ENCODE results near the gene TMEM45B. TPM values are rescaled to one million over a fixed set of nuclear protein-coding genes. Genes with fewer than 3 reads are reported as not detected.

Gene TMEM45B
- polyA plus RNA-seq, 2 of the 4 experiments (the other 2 are of a cell fraction) = 0.44 TPM; not detected in 1

DNA sequence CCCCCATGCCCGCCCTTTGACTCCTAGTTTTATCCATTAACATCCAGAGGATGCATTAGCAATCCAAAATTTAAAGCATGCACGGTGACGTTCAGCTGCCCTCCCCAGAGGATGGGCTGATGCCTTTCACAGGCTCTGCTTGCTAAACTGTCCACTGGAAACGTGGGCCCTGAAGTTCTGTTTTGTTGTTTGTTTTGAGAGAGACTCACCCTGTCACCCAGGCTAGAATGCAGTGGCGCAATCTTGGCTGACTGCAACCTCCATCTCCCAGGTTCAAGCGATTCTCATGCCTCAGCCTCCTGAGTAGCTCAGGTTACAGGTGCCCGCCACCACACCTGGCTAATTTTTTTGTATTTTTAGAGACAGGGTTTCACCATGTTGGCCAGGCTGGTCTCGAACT lies 40.4 kb downstream of the TMEM45B start:
- ChIA-PET POLR2A (no interaction called here), CTCF (no interaction called here)
- Histone ChIP-seq H3K9me3 (no peaks in the 10 kb centered on the region), H3K4me3 (no peak overlapping the region), H3K27ac (no peak overlapping the region), H3K4me2 (no peak overlapping the region), H3K4me1 (peaks cover 15% of the 10 kb centered on the region)
- 97% methylated on average over 8 of the region's 8 CpGs for WGBS (ENCODE audit: missing lambda C conversion rate)
- TF ChIP-seq MAZ (IDR thresholded peaks at IDR 0.05; ENCODE audit: borderline replicate concordance, low read depth, low read length) (no peak), TP53 (CRISPR knock-in tag; IDR thresholded peaks at IDR 0.05) (no peak), RNF2 (IDR thresholded peaks at IDR 0.05; ENCODE audit: borderline replicate concordance, low read depth) (no peak), HMGXB4 (CRISPR knock-in tag; IDR thresholded peaks at IDR 0.05; ENCODE audit: borderline replicate concordance) (no peak), ZC3H11A (IDR thresholded peaks at IDR 0.05) (no peak), POLR2A (IDR thresholded peaks at IDR 0.05; ENCODE audit: low read length) (no peak), HOXB13 (CRISPR knock-in tag; IDR thresholded peaks at IDR 0.05; ENCODE audit: low read depth) (no peak)
- FAIRE-seq (no peak), DNase-seq (ENCODE audit: low read depth in 1 of 2, low spot score in 1 of 2) (no peak), ATAC-seq (no peak)

- POLR2A ChIA-PET = interaction anchor here (0.7 to 1.1 kb wide), 3 partner anchors 141 to 951 kb away, joined by 3 to 4 read pairs (median 3); partner anchors contain the start of gene PRDM10
- WGBS (ENCODE audit: missing lambda C conversion rate) = 10% methylated on average over 16 of the region's 16 CpGs
- H3K27ac ChIP-seq = peak overlapping the region; percentile 69 to 81
- DNase-seq (ENCODE audit: low read depth in 1 of 2, low spot score in 1 of 2) (peak; percentile 84 to 89), ATAC-seq (peak; percentile 98), FAIRE-seq (no peak)
- H3K4me2 ChIP-seq = peak overlapping the region; percentile 82
- TF ChIP-seq GATA3 (IDR thresholded peaks at IDR 0.05; ENCODE audit: borderline replicate concordance) = peak; percentile 65; the same call in 1 of the 2 replicates
- peak in 1 of 2 experiments; percentile 17; a peak in 1 of 5 replicates for TF ChIP-seq JUN (IDR thresholded peaks at IDR 0.05)
- no peak for TF ChIP-seq FOXS1 (CRISPR knock-in tag; IDR thresholded peaks at IDR 0.05)
- no peak for TF ChIP-seq PHF8 (IDR thresholded peaks at IDR 0.05; ENCODE audit: borderline replicate concordance, low read depth)
- TF ChIP-seq NFE2L2 (conservative IDR thresholded peaks at IDR 0.05; ENCODE audit: low read length) = no peak
- no peak for TF ChIP-seq RCOR1 (IDR thresholded peaks at IDR 0.05; ENCODE audit: low read depth, low read length)
- no peak for TF ChIP-seq JUNB (IDR thresholded peaks at IDR 0.05)
- peak; percentile 82 for TF ChIP-seq MAFK (IDR thresholded peaks at IDR 0.05; ENCODE audit: partially characterized antibody)
- no peak for TF ChIP-seq NPAS2 (CRISPR knock-in tag; IDR thresholded peaks at IDR 0.05; ENCODE audit: borderline replicate concordance)
- TF ChIP-seq, protein P1, sequence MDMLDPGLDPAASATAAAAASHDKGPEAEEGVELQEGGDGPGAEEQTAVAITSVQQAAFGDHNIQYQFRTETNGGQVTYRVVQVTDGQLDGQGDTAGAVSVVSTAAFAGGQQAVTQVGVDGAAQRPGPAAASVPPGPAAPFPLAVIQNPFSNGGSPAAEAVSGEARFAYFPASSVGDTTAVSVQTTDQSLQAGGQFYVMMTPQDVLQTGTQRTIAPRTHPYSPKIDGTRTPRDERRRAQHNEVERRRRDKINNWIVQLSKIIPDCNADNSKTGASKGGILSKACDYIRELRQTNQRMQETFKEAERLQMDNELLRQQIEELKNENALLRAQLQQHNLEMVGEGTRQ (IDR thresholded peaks at IDR 0.05) = 0 out of 2 replicates have a peak, but pooled peaks have one; percentile 41
- no peak for TF ChIP-seq CHD4 (IDR thresholded peaks at IDR 0.05; ENCODE audit: borderline replicate concordance)
- no peak for TF ChIP-seq HOXB13 (CRISPR knock-in tag; IDR thresholded peaks at IDR 0.05; ENCODE audit: low read depth)
- TF ChIP-seq RFX5 (IDR thresholded peaks at IDR 0.05) = no peak
- no peak for TF ChIP-seq NR3C1 (IDR thresholded peaks at IDR 0.05)
- TF ChIP-seq HES2 (IDR thresholded peaks at IDR 0.05) = no peak
- no peak for TF ChIP-seq FOSL2 (IDR thresholded peaks at IDR 0.05)
- TF ChIP-seq FOSL2 (CRISPR knock-in tag; IDR thresholded peaks at IDR 0.05) = peak; percentile 58
- TF ChIP-seq, protein P2, sequence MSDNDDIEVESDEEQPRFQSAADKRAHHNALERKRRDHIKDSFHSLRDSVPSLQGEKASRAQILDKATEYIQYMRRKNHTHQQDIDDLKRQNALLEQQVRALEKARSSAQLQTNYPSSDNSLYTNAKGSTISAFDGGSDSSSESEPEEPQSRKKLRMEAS (IDR thresholded peaks at IDR 0.05) = no peak
- no peak for TF ChIP-seq CHD2 (IDR thresholded peaks at IDR 0.05; ENCODE audit: low read length, partially characterized antibody)
- H3K4me3 ChIP-seq = 0 out of 3 replicates have a peak overlapping the region, but pooled peaks have one; percentile 1
- peaks cover 15% of the 10 kb centered on the region for H3K4me1 ChIP-seq
- CTCF ChIA-PET = interaction anchor here (1.0 kb wide), 1 partner anchor 270 kb away, joined by 3 read pairs; no protein-coding TSS in a partner anchor
- no peaks in the 10 kb centered on the region for H3K9me3 ChIP-seq
These were observed 46.3 kb downstream of the TMEM45B start for GRCh38 chr11:129861702-129862522.
